A673 (cell line): ENCODE measurements around the gene IMMP2L.

Source experiments
- CTCF ChIP-seq: fragments of 300-800, 200-600 bp; sonication (generic); conservative IDR thresholded peaks from 2 replicates; pipeline ENCODE4 v1.5.1; 2017; ENCODE audit warnings: low read depth, mild to moderate bottlenecking, antibody characterized with exemption, low read length, moderate library complexity, mixed read lengths
- EZH2 ChIP-seq: fragments of 200-600 bp; sonication (generic); IDR thresholded peaks from 2 replicates; pipeline ENCODE4 v1.6.1; 2017; ENCODE audit warnings: borderline replicate concordance, low read depth, mild to moderate bottlenecking, mixed read lengths, antibody characterized with exemption, low read length; ENCODE audit not compliant: poor library complexity, severe bottlenecking

GRCh38 chr7:110850224-110850623, 712.1 kb downstream of the IMMP2L start:
- TF ChIP-seq CTCF (no peak), EZH2 (no peak)
